Choroid plexus epithelial cell (primary cell): ENCODE data around the gene PDLIM5.
A peak's percentile ranks its signal among the peaks of the same experiment; 100 is the strongest.
"Not testable (repeated sequence)": the region's sequence is repeated elsewhere in the genome, so short reads cannot be mapped to it uniquely, and the experiment has no call there.

Experiments used
- DNase-seq: peaks from one replicate; pipeline ENCODE4 v3.0.0-alpha.2; 2010; ENCODE audit warnings: low read depth
- H3K4me3 ChIP-seq: 2 replicates; pipeline ENCODE4 v1.5.1; 2011; ENCODE audit warnings: low read depth, mild to moderate bottlenecking, control low read depth, low read length, moderate library complexity
- CTCF ChIP-seq: conservative IDR thresholded peaks from 2 replicates; pipeline ENCODE4 v1.5.1; 2011; ENCODE audit warnings: low read depth, mild to moderate bottlenecking, control low read depth, inconsistent platforms, low read length, moderate library complexity

PDLIM5 gene

GRCh38 chr4:94511591-94511990 lies 59.8 kb downstream of the PDLIM5 start:
- no peak overlapping the region for H3K4me3 ChIP-seq
- no peak for TF ChIP-seq CTCF
- DNase-seq: no peak

GRCh38 chr4:94513532-94513931 lies 61.8 kb downstream of the PDLIM5 start:
- not testable (repeated sequence) for H3K4me3 ChIP-seq, DNase-seq

GRCh38 chr4:94515365-94515764 lies 63.6 kb downstream of the PDLIM5 start:
- DNase-seq: peak; percentile 60
- no peak overlapping the region for H3K4me3 ChIP-seq
- TF ChIP-seq CTCF: no peak

GRCh38 chr4:94516067-94516466 lies 64.3 kb downstream of the PDLIM5 start:
- no peak for TF ChIP-seq CTCF
- DNase-seq: peak; percentile 78
- no peak overlapping the region for H3K4me3 ChIP-seq

GRCh38 chr4:94516999-94517398 lies 65.3 kb downstream of the PDLIM5 start:
- TF ChIP-seq CTCF: no peak
- DNase-seq: peak; percentile 90
- no peak overlapping the region for H3K4me3 ChIP-seq

GRCh38 chr4:94517492-94517891 lies 65.8 kb downstream of the PDLIM5 start:
- no peak overlapping the region for H3K4me3 ChIP-seq
- DNase-seq: peak; percentile 67
- no peak for TF ChIP-seq CTCF

GRCh38 chr4:94519019-94519418 lies 67.3 kb downstream of the PDLIM5 start:
- TF ChIP-seq CTCF: no peak
- H3K4me3 ChIP-seq: no peak overlapping the region
- no peak for DNase-seq
